ENCODE measurements around the gene TRAF3IP1. TPM values are rescaled to one million over a fixed set of nuclear protein-coding genes. Genes with fewer than 3 reads are reported as not detected.
A peak's percentile ranks its signal among the peaks of the same experiment; 100 is the strongest.

TRAF3IP1 gene
- total and polyA plus RNA-seq, 2 of the 13 experiments (the other 11 are each of a cell fraction or from before 2014, with no cell fraction given) = 4.1 to 12.9 TPM

DNA sequence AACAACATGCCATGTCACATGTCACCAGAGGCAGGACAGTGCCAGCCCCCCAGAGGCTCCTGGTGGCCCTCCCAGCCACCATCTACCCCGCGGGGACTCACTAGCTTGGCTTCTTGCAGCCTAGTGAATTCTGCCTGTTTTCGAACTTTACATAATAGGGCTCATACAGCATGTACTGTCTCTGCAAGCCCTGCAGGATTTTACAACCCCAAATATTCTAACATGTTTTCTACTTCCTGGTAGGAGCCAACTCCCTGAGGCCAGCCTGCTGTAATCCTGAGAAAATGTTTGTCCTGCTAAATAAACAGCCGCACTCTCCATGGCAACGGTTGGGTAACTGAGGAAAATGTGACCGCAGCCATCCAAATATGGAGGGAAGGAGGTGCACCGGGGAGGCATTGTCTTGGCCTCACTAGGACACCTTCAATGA lies 34.6 kb upstream of the TRAF3IP1 start (continued):
- TF ChIP-seq, protein P1, sequence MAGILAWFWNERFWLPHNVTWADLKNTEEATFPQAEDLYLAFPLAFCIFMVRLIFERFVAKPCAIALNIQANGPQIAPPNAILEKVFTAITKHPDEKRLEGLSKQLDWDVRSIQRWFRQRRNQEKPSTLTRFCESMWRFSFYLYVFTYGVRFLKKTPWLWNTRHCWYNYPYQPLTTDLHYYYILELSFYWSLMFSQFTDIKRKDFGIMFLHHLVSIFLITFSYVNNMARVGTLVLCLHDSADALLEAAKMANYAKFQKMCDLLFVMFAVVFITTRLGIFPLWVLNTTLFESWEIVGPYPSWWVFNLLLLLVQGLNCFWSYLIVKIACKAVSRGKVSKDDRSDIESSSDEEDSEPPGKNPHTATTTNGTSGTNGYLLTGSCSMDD (CRISPR knock-in tag; IDR thresholded peaks at IDR 0.05) = no peak
- TF ChIP-seq ZBTB38 (CRISPR knock-in tag; IDR thresholded peaks at IDR 0.05) (no peak), ZSCAN22 (CRISPR knock-in tag; IDR thresholded peaks at IDR 0.05) (no peak), NCOA2 (CRISPR knock-in tag; IDR thresholded peaks at IDR 0.05) (peak; percentile 67), GPN1 (CRISPR knock-in tag; IDR thresholded peaks at IDR 0.05; ENCODE audit: borderline replicate concordance) (no peak), ZBTB43 (CRISPR knock-in tag; conservative IDR thresholded peaks at IDR 0.05) (peak; percentile 44; the same call in 1 of the 2 replicates), ZNF367 (CRISPR knock-in tag; IDR thresholded peaks at IDR 0.05; ENCODE audit: borderline replicate concordance) (no peak), ATF1 (CRISPR knock-in tag; IDR thresholded peaks at IDR 0.05) (no peak), HNF1B (CRISPR knock-in tag; IDR thresholded peaks at IDR 0.05) (peak; percentile 72; the same call in 1 of the 2 replicates), ETV5 (CRISPR knock-in tag; IDR thresholded peaks at IDR 0.05; ENCODE audit: borderline replicate concordance) (peak; percentile 77), PRDM10 (CRISPR knock-in tag; IDR thresholded peaks at IDR 0.05; ENCODE audit: low read depth) (peak; percentile 84), ZNF33B (CRISPR knock-in tag; IDR thresholded peaks at IDR 0.05) (no peak; the same call in 1 of the 2 replicates), ZNF562 (CRISPR knock-in tag; IDR thresholded peaks at IDR 0.05; ENCODE audit: borderline replicate concordance) (no peak), NFYB (CRISPR knock-in tag; IDR thresholded peaks at IDR 0.05) (no peak), DNMT3B (CRISPR knock-in tag; conservative IDR thresholded peaks at IDR 0.05) (no peak), RXRA (CRISPR knock-in tag; IDR thresholded peaks at IDR 0.05) (peak; percentile 32; the same call in 1 of the 2 replicates), ZNF580 (CRISPR knock-in tag; IDR thresholded peaks at IDR 0.05; ENCODE audit: borderline replicate concordance, low read depth) (peak; percentile 67; the same call in 1 of the 2 replicates), NFIC (IDR thresholded peaks at IDR 0.05; ENCODE audit: low read length) (no peak), PPARG (CRISPR knock-in tag; conservative IDR thresholded peaks at IDR 0.05) (no peak; the same call in 1 of the 2 replicates)
- TF ChIP-seq, protein P2, sequence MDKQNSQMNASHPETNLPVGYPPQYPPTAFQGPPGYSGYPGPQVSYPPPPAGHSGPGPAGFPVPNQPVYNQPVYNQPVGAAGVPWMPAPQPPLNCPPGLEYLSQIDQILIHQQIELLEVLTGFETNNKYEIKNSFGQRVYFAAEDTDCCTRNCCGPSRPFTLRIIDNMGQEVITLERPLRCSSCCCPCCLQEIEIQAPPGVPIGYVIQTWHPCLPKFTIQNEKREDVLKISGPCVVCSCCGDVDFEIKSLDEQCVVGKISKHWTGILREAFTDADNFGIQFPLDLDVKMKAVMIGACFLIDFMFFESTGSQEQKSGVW (CRISPR knock-in tag; IDR thresholded peaks at IDR 0.05; ENCODE audit: borderline replicate concordance) = no peak
- TF ChIP-seq, protein P3, sequence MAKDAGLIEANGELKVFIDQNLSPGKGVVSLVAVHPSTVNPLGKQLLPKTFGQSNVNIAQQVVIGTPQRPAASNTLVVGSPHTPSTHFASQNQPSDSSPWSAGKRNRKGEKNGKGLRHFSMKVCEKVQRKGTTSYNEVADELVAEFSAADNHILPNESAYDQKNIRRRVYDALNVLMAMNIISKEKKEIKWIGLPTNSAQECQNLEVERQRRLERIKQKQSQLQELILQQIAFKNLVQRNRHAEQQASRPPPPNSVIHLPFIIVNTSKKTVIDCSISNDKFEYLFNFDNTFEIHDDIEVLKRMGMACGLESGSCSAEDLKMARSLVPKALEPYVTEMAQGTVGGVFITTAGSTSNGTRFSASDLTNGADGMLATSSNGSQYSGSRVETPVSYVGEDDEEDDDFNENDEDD (CRISPR knock-in tag; IDR thresholded peaks at IDR 0.05; ENCODE audit: borderline replicate concordance) = peak; percentile 59; the same call in 1 of the 2 replicates
